GM12874 (cell line): Measurements from ENCODE around the gene PRKCA.

ENCODE experiments used
- TF ChIP-seq, protein P1 (sequence below): IDR thresholded peaks from 2 replicates; pipeline ENCODE4 v1.5.1; 2011; ENCODE audit warnings: low read depth, mild to moderate bottlenecking, control low read depth, low read length, moderate library complexity; ENCODE audit not compliant: insufficient read depth

Gene PRKCA

DNA sequence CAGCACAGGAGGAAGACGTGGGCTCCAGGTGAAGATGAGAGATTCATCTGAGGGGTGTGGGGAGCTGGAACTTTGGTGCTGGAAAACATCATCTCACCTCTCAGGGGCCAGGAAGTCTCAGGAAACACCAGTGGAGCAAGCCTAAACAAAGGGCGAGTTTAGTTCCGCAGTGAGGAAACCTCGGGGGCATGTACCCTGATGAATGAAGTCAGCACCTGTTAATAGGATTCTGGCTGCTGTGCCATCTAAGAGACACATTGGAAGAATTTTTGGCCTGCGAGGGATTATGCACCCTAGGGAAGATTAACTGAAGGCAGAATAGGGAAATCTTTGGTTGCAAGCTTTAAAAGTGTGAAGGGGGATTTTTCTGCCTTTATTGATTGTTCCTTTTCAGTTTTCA lies 437.8 kb downstream of the PRKCA start:
- TF ChIP-seq, protein P1, sequence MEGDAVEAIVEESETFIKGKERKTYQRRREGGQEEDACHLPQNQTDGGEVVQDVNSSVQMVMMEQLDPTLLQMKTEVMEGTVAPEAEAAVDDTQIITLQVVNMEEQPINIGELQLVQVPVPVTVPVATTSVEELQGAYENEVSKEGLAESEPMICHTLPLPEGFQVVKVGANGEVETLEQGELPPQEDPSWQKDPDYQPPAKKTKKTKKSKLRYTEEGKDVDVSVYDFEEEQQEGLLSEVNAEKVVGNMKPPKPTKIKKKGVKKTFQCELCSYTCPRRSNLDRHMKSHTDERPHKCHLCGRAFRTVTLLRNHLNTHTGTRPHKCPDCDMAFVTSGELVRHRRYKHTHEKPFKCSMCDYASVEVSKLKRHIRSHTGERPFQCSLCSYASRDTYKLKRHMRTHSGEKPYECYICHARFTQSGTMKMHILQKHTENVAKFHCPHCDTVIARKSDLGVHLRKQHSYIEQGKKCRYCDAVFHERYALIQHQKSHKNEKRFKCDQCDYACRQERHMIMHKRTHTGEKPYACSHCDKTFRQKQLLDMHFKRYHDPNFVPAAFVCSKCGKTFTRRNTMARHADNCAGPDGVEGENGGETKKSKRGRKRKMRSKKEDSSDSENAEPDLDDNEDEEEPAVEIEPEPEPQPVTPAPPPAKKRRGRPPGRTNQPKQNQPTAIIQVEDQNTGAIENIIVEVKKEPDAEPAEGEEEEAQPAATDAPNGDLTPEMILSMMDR = no peak

DNA sequence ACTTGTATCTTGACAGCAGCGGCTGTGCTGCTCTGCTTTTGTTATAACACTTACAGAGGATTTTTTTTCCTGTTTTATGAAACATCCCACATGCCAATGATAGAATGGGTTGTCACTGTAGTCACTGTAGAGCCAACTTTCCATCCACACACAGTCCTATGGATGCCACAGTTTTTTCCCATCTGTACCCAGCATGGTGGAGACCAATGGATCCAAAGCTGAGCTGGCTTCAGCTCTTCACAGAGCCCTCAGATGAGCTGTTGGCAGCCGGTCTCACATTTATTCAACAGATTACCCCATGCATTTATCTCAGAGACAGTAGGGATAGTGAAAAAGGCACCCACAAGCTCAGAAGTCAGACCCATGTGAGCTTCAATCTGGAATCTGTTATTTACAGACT lies 441.1 kb downstream of the PRKCA start:
- TF ChIP-seq, protein P1 = no peak

DNA sequence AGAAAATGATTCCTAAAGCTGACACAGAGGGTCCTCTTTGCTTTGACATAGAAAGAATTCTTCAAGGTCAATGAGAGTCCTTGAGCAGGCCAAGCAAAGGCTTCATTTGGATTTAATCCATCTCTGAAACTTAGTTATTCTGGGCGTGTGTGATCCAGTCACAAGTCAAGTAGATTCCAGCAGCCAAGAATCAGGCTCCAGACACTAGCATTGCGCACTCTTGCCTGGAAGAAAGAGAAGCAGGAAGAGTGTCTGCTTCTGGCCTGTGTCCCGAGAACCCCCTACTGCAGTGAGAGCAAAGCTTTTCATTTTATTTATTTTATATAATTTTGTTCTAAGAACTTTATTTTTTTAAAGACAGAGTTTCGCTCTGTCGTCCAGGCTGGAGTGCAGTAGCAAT lies 444.3 kb downstream of the PRKCA start:
- TF ChIP-seq, protein P1 = no peak

DNA sequence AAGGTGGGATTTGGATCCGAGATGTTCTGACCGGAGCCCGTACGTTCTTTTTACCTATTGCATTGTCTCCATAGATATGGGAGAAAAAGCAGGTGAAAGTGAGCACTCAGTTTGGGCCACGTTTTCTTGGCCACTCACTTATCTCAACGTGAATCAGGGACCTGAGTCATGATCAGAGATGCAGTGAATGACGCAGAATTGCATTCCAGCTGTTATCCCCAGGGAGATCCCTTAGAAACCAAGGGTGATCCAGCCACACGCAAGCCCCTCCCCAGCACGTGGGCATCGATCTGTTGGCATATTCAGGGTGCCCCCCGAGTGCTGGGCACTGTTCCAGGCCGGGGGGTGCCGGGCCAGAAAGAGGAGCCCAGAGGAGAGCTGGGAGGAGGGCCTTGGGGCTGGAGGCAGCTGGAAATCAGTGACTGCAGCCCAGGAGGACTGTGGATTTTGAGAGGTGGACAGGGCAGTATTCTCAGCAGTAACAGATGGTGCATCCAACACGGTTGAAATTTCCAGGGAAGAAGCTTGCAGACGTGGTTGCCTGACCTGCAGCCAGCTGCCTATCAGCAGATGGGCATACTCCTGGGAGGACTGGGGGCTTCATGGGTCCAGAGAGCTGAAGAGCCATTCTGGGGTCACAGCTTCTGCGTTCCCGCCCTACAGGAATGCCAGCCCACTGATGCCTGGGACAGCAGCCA lies 445.3 kb downstream of the PRKCA start:
- TF ChIP-seq, protein P1 = no peak

DNA sequence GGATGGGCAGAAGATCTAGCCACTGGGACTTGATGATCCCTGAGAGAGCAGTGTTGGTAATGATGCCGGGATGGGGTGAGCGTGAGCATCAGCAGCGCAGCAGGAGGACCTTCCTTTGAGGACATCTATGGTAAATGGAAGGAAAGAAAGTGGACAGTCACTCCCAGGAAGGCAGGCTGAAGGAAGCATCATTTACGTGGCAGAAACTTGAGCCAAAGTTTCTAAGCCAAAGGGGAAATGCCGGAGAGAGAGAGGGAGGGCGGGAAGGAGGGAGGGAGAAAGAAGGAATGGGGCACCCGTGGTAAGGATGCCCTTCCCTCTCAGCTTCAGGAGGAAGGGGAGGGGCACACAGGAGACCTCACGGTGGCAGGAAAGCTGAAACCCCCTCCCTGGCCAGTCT lies 446.2 kb downstream of the PRKCA start:
- TF ChIP-seq, protein P1 = no peak

DNA sequence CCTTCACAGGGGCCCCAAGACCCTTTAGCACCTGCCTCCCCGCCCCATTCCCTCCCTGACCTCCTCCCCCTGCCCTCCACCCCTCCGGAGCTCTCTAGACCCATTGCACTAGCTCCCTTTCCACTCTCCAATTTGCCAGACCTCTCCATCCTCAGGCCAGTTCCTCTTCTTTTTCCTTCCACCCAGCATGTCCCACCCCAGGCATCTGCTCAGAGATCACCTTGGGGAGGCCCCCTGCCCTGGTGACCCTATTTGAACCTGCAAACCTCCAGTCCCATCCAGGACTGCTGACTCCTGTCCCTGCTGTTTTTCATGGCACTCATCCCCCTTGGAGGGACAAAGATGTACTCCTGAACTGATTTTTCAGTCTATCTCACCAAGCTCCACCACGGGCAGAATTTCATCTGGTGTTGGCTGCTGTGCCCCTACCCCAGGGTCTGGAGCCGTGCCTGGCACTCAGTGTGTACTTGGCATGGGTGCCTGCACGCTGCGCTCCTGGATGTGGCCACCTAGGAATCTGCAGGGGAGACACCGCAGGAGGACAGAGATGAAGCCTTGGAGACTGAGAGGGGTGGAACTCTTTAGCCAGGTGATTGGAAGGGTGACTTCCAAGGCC lies 446.9 kb downstream of the PRKCA start:
- TF ChIP-seq, protein P1 = no peak

DNA sequence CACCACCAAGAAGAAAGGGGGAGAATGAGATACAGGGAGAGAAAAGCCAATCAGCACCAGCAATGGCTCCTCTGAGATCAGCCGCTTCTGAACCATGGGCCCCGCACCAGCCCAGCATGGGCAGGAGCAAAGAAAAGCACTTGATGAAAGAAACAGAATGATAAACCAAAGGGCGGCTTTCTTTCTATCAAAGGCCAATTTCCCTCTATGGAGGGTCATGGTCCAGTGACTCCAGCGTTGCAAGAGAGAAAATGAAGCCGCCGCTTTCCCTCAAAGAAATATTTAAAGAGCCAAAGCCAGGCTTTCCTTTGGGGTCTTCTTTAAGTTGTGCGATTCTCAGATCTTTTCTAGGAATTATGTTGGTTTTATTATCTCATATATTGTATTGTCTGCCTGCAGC lies 447.7 kb downstream of the PRKCA start:
- TF ChIP-seq, protein P1 = no peak
